HG02588 (cell line): ENCODE measurements around the gene CUX1.

Experiments
- ATAC-seq: cut with Tn5 transposase; IDR thresholded peaks from one replicate; pipeline ENCODE4 v1.9.1; 2021; ENCODE audit warnings: mild to moderate bottlenecking, moderate library complexity; ENCODE audit not compliant: unreplicated experiment

Gene CUX1

GRCh38 chr7:102064361-102065025 is 247.1 kb downstream of the CUX1 start:
- ATAC-seq = no peak

- no peak for ATAC-seq
Observed at GRCh38 chr7:102065226-102065625, 247.8 kb downstream of the CUX1 start.

- ATAC-seq = no peak
Observed at GRCh38 chr7:102066476-102066875, 249.1 kb downstream of the CUX1 start.

GRCh38 chr7:102068846-102069245 is 251.4 kb downstream of the CUX1 start:
- ATAC-seq = no peak

- ATAC-seq = no peak
Observed at GRCh38 chr7:102069931-102070629, 252.7 kb downstream of the CUX1 start.

- no peak for ATAC-seq
Observed at GRCh38 chr7:102072003-102072402, 254.6 kb downstream of the CUX1 start.

GRCh38 chr7:102072636-102073209 is 255.3 kb downstream of the CUX1 start:
- ATAC-seq = no peak

- ATAC-seq = no peak
Observed at GRCh38 chr7:102073931-102074880, 256.8 kb downstream of the CUX1 start.

- no peak for ATAC-seq
Observed at GRCh38 chr7:102075126-102075525, 257.7 kb downstream of the CUX1 start.

- ATAC-seq = no peak
Observed at GRCh38 chr7:102075553-102076135, 258.2 kb downstream of the CUX1 start.

GRCh38 chr7:102077081-102077480 is 259.7 kb downstream of the CUX1 start:
- no peak for ATAC-seq

GRCh38 chr7:102079140-102080018 is 262.0 kb downstream of the CUX1 start:
- ATAC-seq = no peak

- no peak for ATAC-seq
Observed at GRCh38 chr7:102080019-102080433, 262.6 kb downstream of the CUX1 start.

GRCh38 chr7:102080434-102081243 is 263.2 kb downstream of the CUX1 start:
- no peak for ATAC-seq

GRCh38 chr7:102081244-102081627 is 263.8 kb downstream of the CUX1 start:
- ATAC-seq = no peak

- no peak for ATAC-seq
Observed at GRCh38 chr7:102082693-102083368, 265.4 kb downstream of the CUX1 start.

GRCh38 chr7:102085218-102085772 is 267.9 kb downstream of the CUX1 start:
- ATAC-seq = no peak
